CMK (cell line): ENCODE data around the gene LCOR.

Experiments
- DNase-seq: peaks from one replicate; pipeline ENCODE4 v3.0.0-alpha.2; 2010; ENCODE audit warnings: low read depth

LCOR gene

GRCh38 chr10:96987141-96987841 is 155.2 kb downstream of the LCOR start:
- DNase-seq: no peak

GRCh38 chr10:96987842-96988175 is 155.7 kb downstream of the LCOR start:
- no peak for DNase-seq

GRCh38 chr10:96988426-96988825 is 156.3 kb downstream of the LCOR start:
- no peak for DNase-seq

- DNase-seq: no peak
Observed at GRCh38 chr10:96991313-96991841, 159.3 kb downstream of the LCOR start.

GRCh38 chr10:96992721-96993120 is 160.6 kb downstream of the LCOR start:
- DNase-seq: no peak

GRCh38 chr10:96995851-96996250 is 163.8 kb downstream of the LCOR start:
- no peak for DNase-seq

- DNase-seq: no peak
Observed at GRCh38 chr10:96996275-96996965, 164.3 kb downstream of the LCOR start.

GRCh38 chr10:96998329-96998888 is 166.3 kb downstream of the LCOR start:
- DNase-seq: no peak

- no peak for DNase-seq
Observed at GRCh38 chr10:96999337-96999736, 167.2 kb downstream of the LCOR start.

GRCh38 chr10:96999987-97000386 is 167.9 kb downstream of the LCOR start:
- no peak for DNase-seq

GRCh38 chr10:97000487-97001182 is 168.5 kb downstream of the LCOR start:
- no peak for DNase-seq

GRCh38 chr10:97001183-97001991 is 169.3 kb downstream of the LCOR start:
- DNase-seq: no peak

GRCh38 chr10:97002670-97003069 is 170.6 kb downstream of the LCOR start:
- DNase-seq: no peak

GRCh38 chr10:97003151-97003803 is 171.2 kb downstream of the LCOR start:
- DNase-seq: no peak

- DNase-seq: no peak
Observed at GRCh38 chr10:97003804-97004201, 171.7 kb downstream of the LCOR start.

GRCh38 chr10:97004591-97004990 is 172.5 kb downstream of the LCOR start:
- no peak for DNase-seq

- DNase-seq: no peak
Observed at GRCh38 chr10:97005349-97005748, 173.3 kb downstream of the LCOR start.

- no peak for DNase-seq
Observed at GRCh38 chr10:97006364-97006763, 174.3 kb downstream of the LCOR start.

- no peak for DNase-seq
Observed at GRCh38 chr10:97007417-97007816, 175.3 kb downstream of the LCOR start.

GRCh38 chr10:97010695-97011206 is 178.7 kb downstream of the LCOR start:
- DNase-seq: no peak

GRCh38 chr10:97011397-97011796 is 179.3 kb downstream of the LCOR start:
- DNase-seq: no peak
